Measurements from ENCODE around the gene TRIM46. TPM values are rescaled to one million over a fixed set of nuclear protein-coding genes. Genes with fewer than 3 reads are reported as not detected.

Gene TRIM46
- total RNA-seq, 1 experiment from 2014 or later, result 3.8 TPM

DNA sequence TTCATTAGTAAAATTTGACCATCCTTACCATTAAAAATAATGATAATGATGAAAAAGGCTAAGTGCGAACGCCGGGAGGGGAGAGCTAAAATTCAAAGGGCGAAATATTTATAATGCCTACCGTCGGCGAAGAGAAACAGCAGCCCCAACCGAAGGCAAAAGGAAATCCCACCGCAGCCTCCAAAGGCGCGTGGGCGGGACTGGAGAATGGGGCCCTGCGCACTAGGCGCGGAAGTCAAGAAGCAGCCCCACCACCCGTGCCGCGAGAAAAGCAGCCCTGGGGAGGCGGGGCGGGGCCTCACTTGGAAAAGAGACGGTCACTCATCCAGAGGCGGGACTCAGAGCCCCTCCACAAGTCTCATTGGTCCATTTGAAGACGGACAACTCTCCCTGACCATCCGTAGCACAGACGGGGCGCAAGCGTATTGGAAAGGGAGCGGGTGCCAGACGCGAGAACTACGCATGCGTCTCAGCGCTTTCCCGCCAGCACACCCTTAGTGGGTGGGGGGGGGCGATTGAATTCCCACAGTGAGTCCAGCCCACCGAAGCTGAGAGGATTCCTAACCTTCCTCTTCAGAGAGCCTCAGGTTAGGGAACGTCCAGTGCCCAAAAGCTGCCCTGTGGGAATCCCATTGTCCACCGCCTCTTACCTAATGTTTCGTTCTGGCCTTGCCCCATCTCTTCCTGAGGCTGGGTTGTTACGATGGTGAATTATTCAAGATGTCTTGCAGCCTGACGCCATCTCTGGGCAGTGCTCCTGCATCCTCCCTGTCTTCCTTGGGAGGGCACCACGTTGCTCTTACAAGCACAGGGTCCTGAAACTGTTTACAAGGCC lies 53.8 kb downstream of the TRIM46 start:
- CTCF ChIA-PET, result interaction anchor here (0.7 to 1.4 kb wide), 6 partner anchors 21 to 136 kb away, joined by 3 to 6 read pairs (median 4); no protein-coding TSS in a partner anchor

More for the DNA sequence above, 53.8 kb downstream of the TRIM46 start:
- peak; percentile 95 for ATAC-seq
- POLR2A ChIA-PET, result interaction anchor here (0.7 to 3.0 kb wide), 7 partner anchors 13 to 54 kb away, joined by 3 to 14 read pairs (median 4); partner anchors contain the start of genes KRTCAP2, MTX1 and THBS3
- TF ChIP-seq ZBTB33 (IDR thresholded peaks at IDR 0.05; ENCODE audit: extremely low read depth, insufficient replicate concordance, low read length) (peak; percentile 58), EGR1 (IDR thresholded peaks at IDR 0.05; ENCODE audit: low read depth) (peak; percentile 95), RAD21 (IDR thresholded peaks at IDR 0.05; ENCODE audit: low read depth) (no peak), SP1 (IDR thresholded peaks at IDR 0.05; ENCODE audit: low read depth) (peak; percentile 94), POLR2AphosphoS5 (IDR thresholded peaks at IDR 0.05; ENCODE audit: low read depth, low read length) (peak; percentile 97), POLR2A (IDR thresholded peaks at IDR 0.05; ENCODE audit: borderline replicate concordance, extremely low read depth, insufficient read depth, insufficient read length) (peak; percentile 91), ZNF274 (IDR thresholded peaks at IDR 0.05; ENCODE audit: low read depth, low read length) (no peak), MAX (IDR thresholded peaks at IDR 0.05) (peak; percentile 51; the same call in 1 of the 2 replicates), YY1 (IDR thresholded peaks at IDR 0.05; ENCODE audit: extremely low read depth, insufficient replicate concordance, low read depth, low read length) (peak; percentile 62)
- no peaks in the 10 kb centered on the region for H3K36me3 ChIP-seq (ENCODE audit: control insufficient read depth in 1 of 2, insufficient read depth in 2 of 2, low read length in 2 of 2)
- H4K20me1 ChIP-seq (ENCODE audit: insufficient read depth), result no peaks in the 10 kb centered on the region
- RAD21 ChIA-PET (ENCODE audit: low non-redundant PET in 1 of 2, low total read pairs in 2 of 2, uncharacterized antibody in 2 of 2, unreplicated experiment in 2 of 2), result no interaction called here
- peak overlapping the region; percentile 63 to 69 for H3K4me3 ChIP-seq (replicated peaks in 1 of 2; ENCODE audit: low read depth in 1 of 2, low read length in 2 of 2)
- H3K27ac ChIP-seq (ENCODE audit: low read depth, low read length), result peak overlapping the region; percentile 95
- no TSS peak for BruUV-seq (replicated peaks)
- no peaks in the 10 kb centered on the region for H3K27me3 ChIP-seq (ENCODE audit: insufficient read depth, low read length)
- H3K9me3 ChIP-seq (ENCODE audit: control insufficient read depth in 1 of 2, insufficient read depth in 1 of 2, low read depth in 1 of 2, low read length in 2 of 2), result no peaks in the 10 kb centered on the region
- no peak overlapping the region for H2AFZ ChIP-seq (ENCODE audit: low read depth, low read length, poor library complexity, severe bottlenecking)
- peak overlapping the region; percentile 78 for H3K9ac ChIP-seq (ENCODE audit: low read length)
- DNase-seq (ENCODE audit: low read depth, low spot score), result peak; percentile 97
- intact Hi-C loops (cut with micrococcal nuclease), result loop anchor here (1.0 to 2.0 kb wide), 3 partner anchors 17 to 54 kb away; partner anchors contain the start of genes KRTCAP2, MTX1 and TRIM46
- peak overlapping the region; percentile 88 for H3K4me2 ChIP-seq (ENCODE audit: low read length)
- peaks cover 17 to 43% of the 10 kb centered on the region in 2 experiments for H3K4me1 ChIP-seq (ENCODE audit: control insufficient read depth in 1 of 2, insufficient read depth in 2 of 2, low read length in 2 of 2)
- H3K9me2 ChIP-seq (ENCODE audit: insufficient read depth), result no peaks in the 10 kb centered on the region
- peaks cover 11% of the 10 kb centered on the region for H3K79me2 ChIP-seq (ENCODE audit: insufficient read depth, low read length)
